Measurements from ENCODE around the gene ZBED5. TPM values are rescaled to one million over a fixed set of nuclear protein-coding genes. Genes with fewer than 3 reads are reported as not detected.
A peak's percentile ranks its signal among the peaks of the same experiment; 100 is the strongest.

The ZBED5 gene
- total and polyA plus RNA-seq, 2 experiments from 2014 or later = 30.5 to 46.2 TPM

- no peak overlapping the region for H3K4me2 ChIP-seq
- H3K27ac ChIP-seq = no peak overlapping the region
- H3K9me3 ChIP-seq (ENCODE audit: low read depth) = no peaks in the 10 kb centered on the region
- TF ChIP-seq EZH2phosphoT487 (IDR thresholded peaks at IDR 0.05; ENCODE audit: low read depth, severe bottlenecking, unreplicated experiment) (no peak), EZH2 (IDR thresholded peaks at IDR 0.05; ENCODE audit: borderline replicate concordance) (no peak)
- TF ChIP-seq, protein P1, sequence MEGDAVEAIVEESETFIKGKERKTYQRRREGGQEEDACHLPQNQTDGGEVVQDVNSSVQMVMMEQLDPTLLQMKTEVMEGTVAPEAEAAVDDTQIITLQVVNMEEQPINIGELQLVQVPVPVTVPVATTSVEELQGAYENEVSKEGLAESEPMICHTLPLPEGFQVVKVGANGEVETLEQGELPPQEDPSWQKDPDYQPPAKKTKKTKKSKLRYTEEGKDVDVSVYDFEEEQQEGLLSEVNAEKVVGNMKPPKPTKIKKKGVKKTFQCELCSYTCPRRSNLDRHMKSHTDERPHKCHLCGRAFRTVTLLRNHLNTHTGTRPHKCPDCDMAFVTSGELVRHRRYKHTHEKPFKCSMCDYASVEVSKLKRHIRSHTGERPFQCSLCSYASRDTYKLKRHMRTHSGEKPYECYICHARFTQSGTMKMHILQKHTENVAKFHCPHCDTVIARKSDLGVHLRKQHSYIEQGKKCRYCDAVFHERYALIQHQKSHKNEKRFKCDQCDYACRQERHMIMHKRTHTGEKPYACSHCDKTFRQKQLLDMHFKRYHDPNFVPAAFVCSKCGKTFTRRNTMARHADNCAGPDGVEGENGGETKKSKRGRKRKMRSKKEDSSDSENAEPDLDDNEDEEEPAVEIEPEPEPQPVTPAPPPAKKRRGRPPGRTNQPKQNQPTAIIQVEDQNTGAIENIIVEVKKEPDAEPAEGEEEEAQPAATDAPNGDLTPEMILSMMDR (IDR thresholded peaks at IDR 0.05; ENCODE audit: poor library complexity) = no peak
- no peak overlapping the region for H3K4me3 ChIP-seq
- DNase-seq (ENCODE audit: low spot score) = peak; percentile 41
- no peaks in the 10 kb centered on the region for H3K79me2 ChIP-seq
- H3K27me3 ChIP-seq = no peaks in the 10 kb centered on the region
- H3K36me3 ChIP-seq (replicated peaks; ENCODE audit: insufficient read depth, low read depth) = no peaks in the 10 kb centered on the region
- H3K9me2 ChIP-seq (replicated peaks; ENCODE audit: insufficient read depth) = no peaks in the 10 kb centered on the region
- H2AFZ ChIP-seq = no peak overlapping the region
- no peaks in the 10 kb centered on the region for H4K20me1 ChIP-seq (ENCODE audit: insufficient read depth, poor library complexity, severe bottlenecking)
- H3K4me1 ChIP-seq (ENCODE audit: insufficient read depth) = no peaks in the 10 kb centered on the region
- WGBS (ENCODE audit: low lambda C conversion rate, missing lambda C conversion rate) = 76% methylated on average over 1 of the region's 1 CpG
Measured at GRCh38 chr11:10818594-10818993, 39.3 kb downstream of the ZBED5 start.

GRCh38 chr11:10813945-10814344 is 43.9 kb downstream of the ZBED5 start:
- no peaks in the 10 kb centered on the region for H3K9me2 ChIP-seq (replicated peaks; ENCODE audit: insufficient read depth)
- no peaks in the 10 kb centered on the region for H3K9me3 ChIP-seq (ENCODE audit: low read depth)
- H3K4me2 ChIP-seq = no peak overlapping the region
- no peak for DNase-seq (ENCODE audit: low spot score)
- no peak overlapping the region for H3K4me3 ChIP-seq
- H3K4me1 ChIP-seq (ENCODE audit: insufficient read depth) = no peaks in the 10 kb centered on the region
- no peak overlapping the region for H3K27ac ChIP-seq
- TF ChIP-seq, protein P1 (IDR thresholded peaks at IDR 0.05; ENCODE audit: poor library complexity) = no peak
- TF ChIP-seq EZH2 (IDR thresholded peaks at IDR 0.05; ENCODE audit: borderline replicate concordance) (no peak), EZH2phosphoT487 (IDR thresholded peaks at IDR 0.05; ENCODE audit: low read depth, severe bottlenecking, unreplicated experiment) (no peak)
- H3K27me3 ChIP-seq = no peaks in the 10 kb centered on the region
- no peak overlapping the region for H2AFZ ChIP-seq
- no peaks in the 10 kb centered on the region for H4K20me1 ChIP-seq (ENCODE audit: insufficient read depth, poor library complexity, severe bottlenecking)
- no peaks in the 10 kb centered on the region for H3K79me2 ChIP-seq
- H3K36me3 ChIP-seq (replicated peaks; ENCODE audit: insufficient read depth, low read depth) = no peaks in the 10 kb centered on the region

DNA sequence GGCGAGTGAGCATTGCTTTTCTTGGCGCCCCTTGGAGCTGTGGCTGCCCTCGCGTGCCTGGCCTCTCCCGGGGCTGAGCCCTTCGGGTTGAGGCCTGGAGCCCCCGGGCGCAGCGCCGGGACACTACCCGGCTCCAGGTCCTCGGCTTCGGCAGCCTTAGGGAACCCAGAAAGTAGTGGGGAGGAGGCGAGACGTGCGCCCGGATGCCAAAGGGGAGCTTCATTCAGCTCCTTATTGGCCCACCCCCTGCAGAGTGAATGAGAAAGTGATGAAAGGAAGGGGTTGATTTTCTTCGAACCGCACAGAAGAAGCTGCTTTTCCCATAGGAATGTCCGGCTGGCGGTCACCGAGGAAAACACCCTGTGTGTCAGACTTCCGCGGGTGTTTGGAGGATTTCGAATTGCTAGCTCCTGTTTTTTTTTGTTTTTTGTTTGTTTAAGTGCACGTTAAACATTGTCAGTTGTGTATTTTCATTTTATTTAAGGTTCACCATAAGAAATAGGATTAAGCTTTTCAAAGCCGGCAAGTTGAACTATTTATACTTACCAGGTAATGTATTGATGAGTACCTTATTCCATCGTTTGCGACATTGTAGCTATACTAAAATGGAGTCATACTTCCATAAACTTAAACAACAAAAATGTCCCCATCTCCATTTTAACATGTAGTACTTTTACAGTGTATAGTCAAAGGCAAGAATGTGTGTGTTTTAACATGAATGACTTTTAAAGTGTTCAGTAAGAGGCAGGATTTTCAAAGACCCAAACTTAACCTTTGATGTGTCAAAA is 48.3 kb downstream of the ZBED5 start:
- Histone ChIP-seq H3K27ac (peak overlapping the region; percentile 97), H2AFZ (peak overlapping the region; percentile 49), H3K4me2 (peak overlapping the region; percentile 84), H3K27me3 (no peaks in the 10 kb centered on the region), H4K20me1 (ENCODE audit: insufficient read depth, poor library complexity, severe bottlenecking) (peaks cover 32% of the 10 kb centered on the region), H3K9me3 (ENCODE audit: low read depth) (no peaks in the 10 kb centered on the region), H3K4me3 (peak overlapping the region; percentile 33), H3K4me1 (ENCODE audit: insufficient read depth) (peaks cover 21% of the 10 kb centered on the region), H3K9me2 (replicated peaks; ENCODE audit: insufficient read depth) (no peaks in the 10 kb centered on the region), H3K79me2 (peaks cover 38% of the 10 kb centered on the region), H3K36me3 (replicated peaks; ENCODE audit: insufficient read depth, low read depth) (peaks cover 5% of the 10 kb centered on the region)
- DNase-seq (ENCODE audit: low spot score) = no peak
- TF ChIP-seq, protein P1 (IDR thresholded peaks at IDR 0.05; ENCODE audit: poor library complexity) = no peak
- TF ChIP-seq EZH2phosphoT487 (IDR thresholded peaks at IDR 0.05; ENCODE audit: low read depth, severe bottlenecking, unreplicated experiment) (no peak), EZH2 (IDR thresholded peaks at IDR 0.05; ENCODE audit: borderline replicate concordance) (no peak)
- 2% methylated on average over 29 of the region's 29 CpGs for WGBS (ENCODE audit: low lambda C conversion rate, missing lambda C conversion rate)

Data from hepatocyte (in vitro differentiated cells).